ENCODE data around the gene MYBPC3.

The MYBPC3 gene

GRCh38 chr11:47374720-47375019, 22.2 kb upstream of the MYBPC3 start:
- no peak for TF ChIP-seq CTCF (IDR thresholded peaks at IDR 0.05)

GRCh38 chr11:47373876-47374719, 21.6 kb upstream of the MYBPC3 start:
- peak; percentile 94 for TF ChIP-seq CTCF (IDR thresholded peaks at IDR 0.05)

GRCh38 chr11:47372422-47372821, 19.9 kb upstream of the MYBPC3 start:
- TF ChIP-seq CTCF (IDR thresholded peaks at IDR 0.05): no peak

GRCh38 chr11:47369676-47370075, 17.2 kb upstream of the MYBPC3 start:
- TF ChIP-seq CTCF (IDR thresholded peaks at IDR 0.05): no peak

GRCh38 chr11:47366020-47366490, 13.6 kb upstream of the MYBPC3 start:
- no peak for TF ChIP-seq CTCF (IDR thresholded peaks at IDR 0.05)

- no peak for TF ChIP-seq CTCF (IDR thresholded peaks at IDR 0.05)
Measured at GRCh38 chr11:47361419-47361818, 8.9 kb upstream of the MYBPC3 start.

- TF ChIP-seq CTCF (IDR thresholded peaks at IDR 0.05): no peak
Measured at GRCh38 chr11:47360341-47360740, 7.8 kb upstream of the MYBPC3 start.

GRCh38 chr11:47359586-47359985, 7.1 kb upstream of the MYBPC3 start:
- TF ChIP-seq CTCF (IDR thresholded peaks at IDR 0.05): no peak
